ENCODE data around the gene PLD3. TPM values are rescaled to one million over a fixed set of nuclear protein-coding genes. Genes with fewer than 3 reads are reported as not detected.

PLD3 gene
- total RNA-seq, 1 donor from 2014 or later = 284 TPM

GRCh38 chr19:40321076-40321475 lies 27.4 kb upstream of the PLD3 start:
- no peak for TF ChIP-seq CTCF (conservative IDR thresholded peaks at IDR 0.05; ENCODE audit: low read depth, low read length)
- no peak overlapping the region for H3K4me3 ChIP-seq (ENCODE audit: low read depth, low read length)
- no peak for DNase-seq (ENCODE audit: low read depth)

- no peak overlapping the region for H3K4me3 ChIP-seq (ENCODE audit: low read depth, low read length)
- TF ChIP-seq CTCF (conservative IDR thresholded peaks at IDR 0.05; ENCODE audit: low read depth, low read length) = no peak
- no peak for DNase-seq (ENCODE audit: low read depth)
Observed at GRCh38 chr19:40321566-40322270, 26.8 kb upstream of the PLD3 start.

- DNase-seq (ENCODE audit: low read depth) = no peak
- TF ChIP-seq CTCF (conservative IDR thresholded peaks at IDR 0.05; ENCODE audit: low read depth, low read length) = no peak
- H3K4me3 ChIP-seq (ENCODE audit: low read depth, low read length) = no peak overlapping the region
Observed at GRCh38 chr19:40322271-40322610, 26.3 kb upstream of the PLD3 start.

- no peak for DNase-seq (ENCODE audit: low read depth)
- no peak for TF ChIP-seq CTCF (conservative IDR thresholded peaks at IDR 0.05; ENCODE audit: low read depth, low read length)
- H3K4me3 ChIP-seq (ENCODE audit: low read depth, low read length) = no peak overlapping the region
Observed at GRCh38 chr19:40322951-40323615, 25.4 kb upstream of the PLD3 start.

GRCh38 chr19:40323705-40324104 lies 24.8 kb upstream of the PLD3 start:
- DNase-seq (ENCODE audit: low read depth) = no peak
- no peak overlapping the region for H3K4me3 ChIP-seq (ENCODE audit: low read depth, low read length)
- TF ChIP-seq CTCF (conservative IDR thresholded peaks at IDR 0.05; ENCODE audit: low read depth, low read length) = no peak

- DNase-seq (ENCODE audit: low read depth) = no peak
- no peak overlapping the region for H3K4me3 ChIP-seq (ENCODE audit: low read depth, low read length)
- TF ChIP-seq CTCF (conservative IDR thresholded peaks at IDR 0.05; ENCODE audit: low read depth, low read length) = no peak
Observed at GRCh38 chr19:40326201-40326600, 22.3 kb upstream of the PLD3 start.

GRCh38 chr19:40331052-40331451 lies 17.4 kb upstream of the PLD3 start:
- H3K4me3 ChIP-seq (ENCODE audit: low read depth, low read length) = no peak overlapping the region
- no peak for TF ChIP-seq CTCF (conservative IDR thresholded peaks at IDR 0.05; ENCODE audit: low read depth, low read length)
- no peak for DNase-seq (ENCODE audit: low read depth)
